Hepatocyte (in vitro differentiated cells): ENCODE results near the gene THPO. TPM values are rescaled to one million over a fixed set of nuclear protein-coding genes. Genes with fewer than 3 reads are reported as not detected.

Experiments
- DNase-seq: peaks from one replicate; pipeline ENCODE4 v3.0.0-alpha.2; 2016; ENCODE audit warnings: low spot score
- H2AFZ ChIP-seq: fragments of 200-600 bp; sonication (generic); 2 replicates; pipeline ENCODE4 v1.6.0; 2016; ENCODE audit warnings: antibody characterized with exemption, mild to moderate bottlenecking
- H3K27ac ChIP-seq: fragments of 200-600 bp; sonication (generic); 2 replicates; pipeline ENCODE4 v1.5.1; 2016; ENCODE audit warnings: mild to moderate bottlenecking
- H3K27me3 ChIP-seq: fragments of 200-600 bp; sonication (generic); 2 replicates; pipeline ENCODE4 v1.6.1; 2016
- H3K36me3 ChIP-seq: fragments of 200-600 bp; sonication (generic); replicated peaks from 2 replicates; pipeline ENCODE4 v1.5.1; 2016; ENCODE audit warnings: low read depth; ENCODE audit not compliant: insufficient read depth
- H3K4me1 ChIP-seq: fragments of 200-600 bp; sonication (generic); 2 replicates; pipeline ENCODE4 v1.5.1; 2016; ENCODE audit warnings: mild to moderate bottlenecking, moderate library complexity; ENCODE audit not compliant: insufficient read depth
- H3K4me2 ChIP-seq: fragments of 200-600 bp; sonication (generic); 2 replicates; pipeline ENCODE4 v1.6.0; 2016
- H3K4me3 ChIP-seq: fragments of 200-600 bp; sonication (generic); 2 replicates; pipeline ENCODE4 v1.5.1; 2016; ENCODE audit warnings: mild to moderate bottlenecking
- H3K79me2 ChIP-seq: fragments of 200-600 bp; sonication (generic); 2 replicates; pipeline ENCODE4 v1.6.0; 2017; ENCODE audit warnings: mild to moderate bottlenecking
- H3K9me2 ChIP-seq: fragments of 200-600 bp; sonication (generic); replicated peaks from 2 replicates; pipeline ENCODE4 v1.6.0; 2017; ENCODE audit warnings: mild to moderate bottlenecking; ENCODE audit not compliant: insufficient read depth
- H3K9me3 ChIP-seq: fragments of 200-600 bp; sonication (generic); 2 replicates; pipeline ENCODE4 v1.5.1; 2016; ENCODE audit warnings: low read depth, mild to moderate bottlenecking
- H4K20me1 ChIP-seq: fragments of 200-600 bp; sonication (generic); 2 replicates; pipeline ENCODE4 v1.6.0; 2016; ENCODE audit warnings: mild to moderate bottlenecking; ENCODE audit not compliant: insufficient read depth, poor library complexity, severe bottlenecking
- EZH2 ChIP-seq: fragments of 200-600 bp; sonication (generic); IDR thresholded peaks from 2 replicates; pipeline ENCODE4 v1.6.1; 2016; ENCODE audit warnings: antibody characterized with exemption, mild to moderate bottlenecking, borderline replicate concordance
- EZH2phosphoT487 ChIP-seq: fragments of 200-600 bp; sonication (generic); IDR thresholded peaks from one replicate; pipeline ENCODE4 v1.6.1; 2018; ENCODE audit warnings: antibody characterized with exemption, mild to moderate bottlenecking, low read depth, moderate library complexity; ENCODE audit not compliant: unreplicated experiment, severe bottlenecking
- WGBS: methylation state at CpG from one replicate; pipeline ENCODE4 v1.1.6; 2016; ENCODE audit warnings: low lambda C conversion rate; ENCODE audit errors: missing lambda C conversion rate; 5-methylcytosine and 5-hydroxymethylcytosine counted together
- polyA plus RNA-seq: library from polyadenylated mRNA; unstranded; fragments of >200 nt; fragmentation: Nextera tagmentation; extraction: Ambion mirVana; gene quantifications from 2 replicates; pipeline ENCODE4 v1.2.1, GENCODE V29; 2016
- total RNA-seq: library from RNA; depleted of rRNA; stranded (reverse); fragments of >200 nt; gene quantifications from 2 replicates; pipeline ENCODE4 v1.2.3, GENCODE V29; 2014
- TF ChIP-seq, protein P1 (sequence below): fragments of 200-600 bp; sonication (generic); IDR thresholded peaks from 2 replicates; pipeline ENCODE4 v1.5.1; 2016; ENCODE audit warnings: antibody characterized with exemption, mild to moderate bottlenecking; ENCODE audit not compliant: poor library complexity

THPO gene
- total and polyA plus RNA-seq, 2 experiments from 2014 or later, result 1.8 to 5.2 TPM

- H3K27ac ChIP-seq, result peak overlapping the region; percentile 100
- peak overlapping the region; percentile 80 for H2AFZ ChIP-seq
- WGBS, result 44% methylated on average over 17 of the region's 17 CpGs
- peaks cover 37% of the 10 kb centered on the region for H3K79me2 ChIP-seq
- no peaks in the 10 kb centered on the region for H3K9me2 ChIP-seq
- peak overlapping the region; percentile 75 for H3K4me2 ChIP-seq
- DNase-seq, result peak; percentile 51
- peaks cover 20% of the 10 kb centered on the region for H4K20me1 ChIP-seq
- H3K9me3 ChIP-seq, result no peaks in the 10 kb centered on the region
- H3K4me1 ChIP-seq, result peaks cover 16% of the 10 kb centered on the region
- no peaks in the 10 kb centered on the region for H3K36me3 ChIP-seq
- no peak for TF ChIP-seq EZH2phosphoT487
- no peak for TF ChIP-seq EZH2
- TF ChIP-seq, protein P1, sequence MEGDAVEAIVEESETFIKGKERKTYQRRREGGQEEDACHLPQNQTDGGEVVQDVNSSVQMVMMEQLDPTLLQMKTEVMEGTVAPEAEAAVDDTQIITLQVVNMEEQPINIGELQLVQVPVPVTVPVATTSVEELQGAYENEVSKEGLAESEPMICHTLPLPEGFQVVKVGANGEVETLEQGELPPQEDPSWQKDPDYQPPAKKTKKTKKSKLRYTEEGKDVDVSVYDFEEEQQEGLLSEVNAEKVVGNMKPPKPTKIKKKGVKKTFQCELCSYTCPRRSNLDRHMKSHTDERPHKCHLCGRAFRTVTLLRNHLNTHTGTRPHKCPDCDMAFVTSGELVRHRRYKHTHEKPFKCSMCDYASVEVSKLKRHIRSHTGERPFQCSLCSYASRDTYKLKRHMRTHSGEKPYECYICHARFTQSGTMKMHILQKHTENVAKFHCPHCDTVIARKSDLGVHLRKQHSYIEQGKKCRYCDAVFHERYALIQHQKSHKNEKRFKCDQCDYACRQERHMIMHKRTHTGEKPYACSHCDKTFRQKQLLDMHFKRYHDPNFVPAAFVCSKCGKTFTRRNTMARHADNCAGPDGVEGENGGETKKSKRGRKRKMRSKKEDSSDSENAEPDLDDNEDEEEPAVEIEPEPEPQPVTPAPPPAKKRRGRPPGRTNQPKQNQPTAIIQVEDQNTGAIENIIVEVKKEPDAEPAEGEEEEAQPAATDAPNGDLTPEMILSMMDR, result no peak
- H3K4me3 ChIP-seq, result peak overlapping the region; percentile 82
- no peaks in the 10 kb centered on the region for H3K27me3 ChIP-seq
These were observed 41.2 kb downstream of the THPO start for GRCh38 chr3:184336547-184337398.

- under 1% methylated on average over 41 of the region's 77 CpGs for WGBS
- peak; percentile 94 for DNase-seq
- Histone ChIP-seq H4K20me1 (peaks cover 27% of the 10 kb centered on the region), H3K4me3 (peak overlapping the region; percentile 82), H3K9me3 (no peaks in the 10 kb centered on the region), H3K27ac (peak overlapping the region; percentile 100), H3K4me2 (peak overlapping the region; percentile 75), H2AFZ (peak overlapping the region; percentile 80), H3K4me1 (peaks cover 16% of the 10 kb centered on the region), H3K9me2 (no peaks in the 10 kb centered on the region), H3K27me3 (no peaks in the 10 kb centered on the region), H3K79me2 (peaks cover 38% of the 10 kb centered on the region), H3K36me3 (no peaks in the 10 kb centered on the region)
- TF ChIP-seq, protein P1, result no peak
These were observed 42.1 kb downstream of the THPO start for GRCh38 chr3:184335661-184336546.

DNA sequence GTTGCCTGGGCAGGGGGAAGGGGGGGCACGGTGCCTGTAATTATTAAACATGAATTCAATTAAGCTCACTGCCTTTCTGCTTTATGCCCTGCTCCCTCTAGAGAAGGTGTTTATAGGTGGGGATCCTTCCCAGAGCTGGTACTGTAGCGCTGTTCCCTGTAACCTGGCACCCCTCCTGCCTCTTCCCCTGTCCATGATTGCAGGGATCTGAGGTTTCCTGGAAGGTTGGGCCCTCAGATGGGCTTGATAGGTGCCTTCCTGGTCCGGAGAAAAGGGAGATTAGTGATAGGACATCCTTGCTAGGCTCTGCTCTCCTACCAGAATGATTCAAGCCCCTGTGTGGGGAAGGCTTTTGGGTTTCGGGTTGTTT, 42.7 kb downstream of the THPO start:
- TF ChIP-seq EZH2phosphoT487, result no peak
- TF ChIP-seq EZH2, result no peak
- TF ChIP-seq, protein P1, result no peak
- Histone ChIP-seq H3K4me1 (peaks cover 16% of the 10 kb centered on the region), H4K20me1 (peaks cover 31% of the 10 kb centered on the region), H3K9me3 (no peaks in the 10 kb centered on the region), H3K27me3 (no peaks in the 10 kb centered on the region), H3K4me2 (peak overlapping the region; percentile 75), H3K4me3 (peak overlapping the region; percentile 82), H3K27ac (peak overlapping the region; percentile 100), H3K36me3 (no peaks in the 10 kb centered on the region), H3K79me2 (peaks cover 34% of the 10 kb centered on the region), H3K9me2 (no peaks in the 10 kb centered on the region), H2AFZ (peak overlapping the region; percentile 80)
- no peak for DNase-seq
- WGBS, result 65% methylated on average over 4 of the region's 4 CpGs
